HG02938 (cell line): Measurements from ENCODE around the gene EMC8.
"Not testable (repeated sequence)": the region's sequence is repeated elsewhere in the genome, so short reads cannot be mapped to it uniquely, and the experiment has no call there.

Experiments used
- ATAC-seq: cut with Tn5 transposase; IDR thresholded peaks from one replicate; pipeline ENCODE4 v1.9.1; 2021; ENCODE audit warnings: mild to moderate bottlenecking, moderate library complexity; ENCODE audit not compliant: unreplicated experiment

The EMC8 gene

DNA sequence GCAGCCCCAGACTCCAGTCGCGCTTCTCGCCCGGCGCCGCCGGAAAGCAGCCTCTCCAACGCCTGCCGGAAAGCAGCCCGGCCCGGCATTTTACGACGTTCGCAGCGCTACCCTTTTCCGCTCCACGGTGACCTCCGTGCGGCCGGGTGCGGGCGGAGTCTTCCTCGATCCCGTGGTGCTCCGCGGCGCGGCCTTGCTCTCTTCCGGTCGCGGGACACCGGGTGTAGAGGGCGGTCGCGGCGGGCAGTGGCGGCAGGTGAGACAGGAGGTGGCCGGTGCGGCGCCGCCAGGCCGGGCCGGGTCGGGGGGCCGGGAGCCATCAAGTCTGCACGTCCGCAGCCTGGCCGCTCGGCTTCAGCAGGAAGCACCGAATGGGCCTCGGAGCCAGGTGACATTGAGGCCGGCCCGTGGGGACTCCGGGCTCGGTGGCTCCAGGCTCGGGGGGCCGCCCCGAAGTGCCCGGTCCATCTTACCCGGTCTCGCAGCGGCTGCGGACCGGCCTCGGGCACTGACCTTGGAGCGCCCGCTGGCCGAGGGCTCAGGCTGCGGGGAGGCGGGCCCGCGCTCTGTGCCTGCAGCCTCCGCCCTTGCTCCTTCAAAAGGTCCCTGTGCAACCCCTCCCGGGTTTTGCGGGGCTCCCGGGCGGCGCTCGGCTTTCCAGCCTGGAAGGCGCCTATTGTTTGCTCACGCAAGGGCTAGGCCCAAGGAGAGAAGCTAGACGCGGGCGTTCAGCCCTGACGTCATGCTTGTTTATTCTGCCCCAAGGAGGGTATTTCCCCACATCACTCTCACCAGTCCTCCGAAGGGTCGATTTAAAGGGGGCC lies at the start of gene EMC8, which contains the start of gene COX4I1:
Gene EMC8 (minus strand): TSS at position 48 of the 824 bp plus-strand sequence. CDS start 249 bp downstream, outside the sequence.
Gene COX4I1 (plus strand): TSS at position 199 of the 824 bp plus-strand sequence. CDS start 1,511 bp downstream, outside the sequence.
- ATAC-seq = peak; percentile 67

DNA sequence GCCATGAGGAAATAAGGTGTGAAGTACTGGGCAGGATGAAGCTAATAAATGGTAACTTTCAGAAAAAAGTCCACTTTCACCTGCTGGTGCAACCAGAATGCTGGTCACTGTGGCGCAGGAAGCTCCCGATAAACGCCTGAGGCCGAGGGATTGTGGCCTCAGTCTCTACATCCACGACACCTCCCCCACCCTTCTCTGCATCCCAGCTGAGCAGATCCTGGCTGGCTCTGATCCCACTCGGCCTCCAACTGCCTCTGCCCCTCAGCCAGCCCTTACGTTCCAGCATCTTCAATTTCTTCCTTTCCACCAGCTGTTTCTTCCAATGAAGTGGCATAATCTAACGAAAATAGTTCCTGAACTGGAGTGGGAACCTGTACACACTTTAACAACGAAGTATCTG lies 49.6 kb upstream of the EMC8 start:
- no peak for ATAC-seq

DNA sequence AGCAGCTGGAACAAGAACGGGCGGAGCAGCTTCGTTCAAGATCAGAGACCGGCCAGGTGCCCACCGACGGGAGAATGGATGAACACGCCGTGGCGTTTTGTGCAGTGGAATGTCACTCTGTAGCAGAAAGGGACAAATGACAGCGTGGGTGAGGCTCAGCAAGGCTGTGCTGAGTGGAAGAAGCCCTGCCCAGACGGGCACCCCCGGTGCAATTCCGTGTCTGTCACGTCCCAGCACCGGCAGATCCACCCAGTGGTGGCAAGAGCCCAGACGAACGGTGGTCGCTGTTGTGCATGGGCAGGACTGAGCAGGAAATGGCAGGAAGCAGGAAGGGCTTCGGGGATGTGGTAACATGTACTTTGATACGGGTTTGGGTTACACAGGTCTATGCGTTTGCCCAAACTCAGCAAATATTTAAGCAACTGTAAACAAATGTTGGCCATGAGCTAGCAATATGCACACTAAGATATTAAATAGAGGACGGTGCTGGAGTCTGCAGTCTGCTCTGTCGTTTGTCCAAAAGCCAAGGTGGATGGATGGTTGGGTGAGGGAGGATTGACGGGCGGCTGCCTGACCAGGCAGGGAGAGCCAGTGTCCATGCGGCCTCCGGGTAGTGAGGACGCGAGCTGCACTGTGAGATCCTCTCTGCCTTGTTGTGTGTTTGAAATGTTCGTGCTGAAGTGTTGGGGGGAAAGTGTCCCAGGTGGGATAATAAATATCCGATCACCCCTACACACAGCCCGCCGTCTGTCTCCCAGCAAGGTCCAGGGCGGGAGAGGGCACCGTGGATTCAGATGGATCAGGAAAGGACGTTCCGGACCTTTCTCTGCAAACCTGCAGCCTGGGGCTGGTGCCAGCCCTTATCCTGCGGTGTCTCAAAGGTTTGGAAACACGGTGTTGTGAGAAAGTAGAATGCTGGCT lies 48.6 kb upstream of the EMC8 start:
- no peak for ATAC-seq

DNA sequence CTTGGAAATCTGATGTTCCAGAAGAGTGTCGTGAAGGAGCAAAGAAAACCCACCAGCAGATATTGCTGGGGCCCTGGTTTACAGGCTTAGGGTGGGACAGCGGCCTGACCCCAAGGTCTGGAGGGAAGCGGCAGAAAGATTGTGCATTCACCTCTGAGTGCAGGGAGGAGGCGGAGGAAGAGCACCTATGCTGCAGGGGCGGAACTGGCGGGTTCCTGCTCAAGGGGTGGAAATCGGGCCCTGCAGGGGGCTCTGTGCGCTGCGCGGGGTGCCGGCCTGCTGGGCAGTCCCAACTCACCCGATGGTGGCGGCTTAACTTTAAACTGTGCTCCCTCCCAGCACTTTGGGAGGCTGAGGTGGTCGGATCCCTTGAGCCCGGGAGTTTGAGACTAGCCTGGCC lies 47.7 kb upstream of the EMC8 start:
- ATAC-seq = no peak

DNA sequence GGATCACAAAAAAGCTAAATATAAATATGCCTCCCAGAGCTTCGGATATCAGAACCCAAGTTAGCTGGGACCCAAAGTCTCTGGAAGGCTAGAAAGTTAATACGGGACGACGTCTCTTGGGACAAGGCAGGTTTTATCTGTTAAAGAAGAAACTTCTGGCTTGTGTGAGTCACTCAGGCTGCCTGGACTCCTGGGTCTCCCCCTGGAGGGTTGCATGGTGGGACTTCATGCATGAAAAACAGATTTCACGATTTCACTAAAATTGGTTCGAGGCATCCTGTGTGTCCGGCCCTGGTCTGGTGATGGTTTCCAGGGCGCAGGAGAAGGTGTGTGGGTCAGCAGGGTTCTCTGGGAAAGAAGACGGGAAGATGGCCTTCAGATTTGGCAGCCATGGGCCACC lies 47.1 kb upstream of the EMC8 start:
- ATAC-seq = no peak

DNA sequence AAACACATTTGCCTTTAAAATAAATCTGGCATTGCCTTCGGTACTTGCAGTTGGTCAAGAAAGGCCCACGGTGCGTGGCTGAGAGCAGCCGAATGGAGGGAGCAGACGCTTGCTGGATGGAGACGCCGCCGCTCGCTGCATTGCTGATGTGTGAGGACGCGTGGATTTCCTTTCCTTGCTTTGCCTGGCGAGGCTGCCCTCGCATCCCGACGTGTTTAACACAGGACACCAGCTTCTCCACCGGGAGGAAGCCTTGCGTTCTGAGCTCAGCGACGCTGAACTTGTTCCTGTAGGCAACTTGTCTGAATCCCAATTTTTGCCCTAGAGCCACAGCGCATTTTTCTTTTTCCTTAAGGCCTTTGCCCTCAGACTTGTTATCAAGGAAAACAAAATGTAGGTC lies 45.9 kb upstream of the EMC8 start:
- no peak for ATAC-seq

DNA sequence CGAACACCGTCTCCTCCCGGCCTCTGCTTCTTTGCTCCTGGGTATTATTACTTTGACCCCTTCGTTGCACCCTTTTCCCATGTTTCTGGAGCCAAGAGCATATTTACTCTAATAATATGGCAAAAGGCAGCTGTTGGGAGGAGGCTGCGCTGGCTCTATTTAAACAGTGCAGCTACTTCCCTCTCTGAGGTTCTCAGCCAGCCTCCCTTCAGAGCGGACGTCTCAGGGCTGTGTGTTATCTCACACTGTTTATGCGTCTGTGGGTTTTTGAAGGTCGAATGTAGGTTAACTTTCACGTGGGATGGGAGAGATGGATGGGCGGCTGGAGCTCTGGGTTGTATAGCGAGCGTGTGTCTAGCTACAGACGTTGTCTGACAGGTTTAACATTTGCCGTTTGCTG lies 45.4 kb upstream of the EMC8 start:
- no peak for ATAC-seq

DNA sequence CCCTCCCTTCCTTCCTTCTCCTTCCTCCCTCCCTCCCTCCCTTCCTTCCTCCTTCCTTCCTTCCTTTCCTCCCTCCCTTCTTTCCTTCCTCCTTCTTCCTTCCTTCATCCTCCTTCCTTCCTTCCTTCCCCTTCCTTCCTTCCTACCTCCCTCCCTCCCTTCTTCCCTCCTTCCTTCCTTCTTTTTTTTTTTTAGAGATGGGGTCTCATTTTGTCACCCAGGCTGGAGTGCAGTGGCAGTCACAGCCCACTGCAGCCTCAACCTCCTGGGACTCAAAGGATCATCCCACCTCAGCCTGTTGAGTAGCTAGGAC lies 44.8 kb upstream of the EMC8 start:
- no peak for ATAC-seq

DNA sequence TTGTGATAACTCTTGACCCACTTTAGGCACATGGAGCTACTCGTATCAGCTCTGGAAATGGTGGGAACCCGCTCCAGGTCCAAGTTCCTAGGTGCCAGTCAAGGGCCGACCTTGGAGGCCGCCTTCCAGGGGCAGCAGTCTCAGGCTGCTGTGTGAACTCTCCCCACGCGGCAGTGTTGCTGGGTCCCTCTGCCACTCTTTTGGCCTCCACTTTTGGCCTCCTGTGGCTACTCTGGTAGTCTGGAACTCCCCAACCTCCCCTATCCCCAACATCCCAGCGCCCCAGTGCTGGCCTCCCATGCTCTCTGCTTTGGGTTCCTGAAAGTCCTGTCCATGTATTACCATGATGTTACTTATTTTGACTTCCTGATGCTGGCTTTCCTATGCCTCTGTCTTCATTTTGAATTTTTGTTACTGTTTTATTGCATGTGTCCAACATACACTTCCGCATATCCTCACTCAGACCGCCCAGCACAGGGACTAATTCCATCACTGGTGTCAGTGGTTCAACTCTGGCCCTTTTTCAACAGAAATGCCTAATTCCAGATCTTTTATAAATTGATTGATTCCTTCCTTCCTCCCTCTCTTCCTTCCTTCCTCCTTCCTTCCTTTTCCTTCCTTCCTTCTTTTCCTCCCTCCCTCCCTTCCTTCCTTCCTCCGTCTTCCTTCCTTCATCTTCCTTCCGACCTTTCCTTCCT lies 44.3 kb upstream of the EMC8 start:
- no peak for ATAC-seq

DNA sequence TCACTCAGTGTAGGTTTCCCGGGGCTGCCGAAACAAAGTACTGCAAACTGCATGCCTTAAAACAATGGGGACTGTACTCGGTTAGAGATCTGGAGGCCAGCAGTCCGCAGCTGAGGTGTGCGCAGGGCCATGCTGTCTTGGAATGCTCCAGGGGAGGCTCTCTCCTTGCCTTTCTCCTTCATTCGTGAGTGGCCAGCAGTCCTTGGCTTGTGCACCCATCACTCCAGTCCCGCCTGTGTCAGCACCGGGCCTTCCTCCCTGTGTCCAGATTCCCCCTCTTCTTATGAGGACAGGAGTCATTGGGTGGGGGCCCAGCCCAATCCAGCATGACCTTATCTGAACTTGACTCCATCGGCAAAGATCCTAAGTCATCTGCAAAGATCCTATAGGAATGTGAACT lies 43.5 kb upstream of the EMC8 start:
- ATAC-seq = no peak

DNA sequence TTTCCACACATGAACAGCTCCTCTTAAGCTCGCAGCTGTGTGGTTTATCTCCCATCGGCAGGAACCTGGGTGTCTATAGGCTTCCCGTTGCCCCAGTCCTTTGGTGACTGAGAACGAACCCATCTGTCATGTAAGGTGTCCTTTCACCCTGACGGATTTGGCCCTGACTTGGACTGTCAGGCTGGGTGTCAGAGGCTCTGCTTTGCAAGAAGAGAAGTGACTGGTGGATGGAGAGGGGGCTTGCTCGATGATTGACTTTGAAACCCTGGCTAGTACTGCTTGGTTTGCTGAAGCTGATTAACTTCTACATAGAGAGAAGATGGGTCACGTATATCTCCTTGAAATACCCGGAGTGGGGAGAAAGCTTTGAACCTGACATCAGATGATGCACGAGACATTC lies 43.1 kb upstream of the EMC8 start:
- no peak for ATAC-seq

DNA sequence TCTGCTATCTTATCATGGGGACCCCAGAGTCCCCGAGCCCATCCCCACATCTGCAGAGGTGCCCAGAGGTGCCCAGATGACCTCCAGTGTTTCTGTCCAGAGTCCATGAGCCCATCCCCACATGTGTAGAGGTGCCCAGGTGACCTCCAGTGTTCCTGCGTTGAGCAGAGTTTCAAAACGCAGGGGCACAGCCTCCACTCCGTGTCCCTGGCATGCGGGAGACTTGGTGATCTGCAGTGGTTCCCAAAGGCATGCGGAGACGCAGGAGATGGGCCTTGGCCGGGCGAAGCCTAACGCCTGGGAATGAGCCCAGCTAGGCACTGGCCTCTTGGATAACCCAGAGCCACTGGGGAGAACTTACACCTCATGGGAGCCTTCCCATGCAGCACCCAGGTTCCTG lies 41.5 kb upstream of the EMC8 start:
- ATAC-seq = no peak

DNA sequence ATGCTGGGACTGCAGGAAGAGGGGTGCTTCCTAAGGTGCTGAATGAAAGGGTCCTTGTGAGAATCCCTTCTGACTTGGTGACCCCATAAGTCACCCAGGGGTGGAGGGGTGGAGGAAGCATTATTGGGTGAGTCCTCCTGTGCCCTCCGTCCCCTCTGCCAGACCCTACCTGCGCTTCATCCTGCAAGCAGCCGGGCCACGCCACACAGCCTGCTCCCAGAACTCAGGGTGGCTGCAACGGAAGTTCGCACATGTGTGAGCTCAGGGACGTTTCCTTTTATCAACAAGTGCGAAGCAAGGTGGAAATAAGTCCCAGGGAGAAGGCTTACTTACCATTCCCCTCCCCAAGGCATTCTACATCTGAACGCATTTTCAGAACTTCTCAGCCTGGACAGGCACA lies 41.1 kb upstream of the EMC8 start:
- no peak for ATAC-seq

DNA sequence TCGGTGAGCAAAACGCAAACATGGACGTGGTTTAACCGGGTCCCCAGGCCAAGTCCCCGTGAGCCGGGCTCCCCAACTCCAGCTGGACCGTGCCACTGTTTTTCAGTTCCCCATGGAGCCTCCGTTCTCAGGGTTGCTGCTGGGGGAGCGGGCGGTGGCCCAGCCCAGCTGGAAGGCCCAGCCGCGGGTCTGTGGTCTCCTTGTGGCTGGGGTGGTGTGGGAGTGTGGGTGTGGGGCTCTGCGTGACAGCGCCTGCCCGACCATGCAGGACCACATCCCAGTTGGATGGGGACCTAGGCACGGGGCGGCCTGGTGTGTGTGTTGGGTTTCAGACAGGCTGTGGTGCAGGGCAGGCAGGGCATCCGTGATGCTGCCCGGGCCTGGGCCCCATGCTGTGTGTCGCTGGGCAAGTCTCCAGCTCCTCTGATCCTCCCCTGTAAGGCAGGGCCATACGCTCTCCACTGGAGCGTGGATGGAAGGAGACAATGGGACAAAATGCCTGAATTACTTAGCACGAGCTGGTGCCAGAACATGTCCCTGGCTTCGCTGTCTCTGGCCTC lies 40.4 kb upstream of the EMC8 start:
- ATAC-seq = no peak

DNA sequence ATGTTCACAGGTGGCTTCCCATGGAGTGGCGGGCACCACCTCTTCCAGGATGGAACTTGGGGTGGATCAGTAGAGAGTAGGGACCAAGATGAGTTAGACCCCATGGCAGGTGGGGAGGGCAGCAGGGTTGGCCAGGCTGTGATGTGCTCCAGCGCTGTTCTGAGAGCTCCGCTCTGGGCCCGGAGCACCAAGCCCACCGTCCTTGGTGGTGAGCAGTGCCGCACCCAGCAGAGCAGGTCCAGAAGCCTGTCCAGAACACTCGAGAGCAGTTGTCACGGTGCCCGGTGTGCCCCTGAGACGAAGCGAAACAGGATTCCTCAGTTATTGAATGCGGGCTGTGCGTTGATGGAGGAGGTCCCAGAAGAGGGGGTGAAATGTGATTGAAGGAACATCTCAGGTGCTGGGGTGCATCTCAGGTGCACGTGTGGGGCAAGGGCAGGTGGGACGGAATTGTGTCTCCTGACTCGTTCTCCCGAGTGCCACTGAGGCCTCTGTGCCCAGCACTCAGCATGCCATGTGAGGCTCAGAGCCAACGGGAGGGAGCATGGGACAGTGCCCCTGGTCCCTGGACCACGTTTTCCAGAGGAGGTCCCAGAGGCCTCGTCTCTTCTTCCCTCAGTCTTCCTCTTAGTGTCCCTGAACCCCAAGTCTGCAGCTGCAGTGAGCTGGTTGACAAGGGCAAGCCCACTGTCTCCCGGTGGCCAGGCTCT lies 39.7 kb upstream of the EMC8 start:
- no peak for ATAC-seq

DNA sequence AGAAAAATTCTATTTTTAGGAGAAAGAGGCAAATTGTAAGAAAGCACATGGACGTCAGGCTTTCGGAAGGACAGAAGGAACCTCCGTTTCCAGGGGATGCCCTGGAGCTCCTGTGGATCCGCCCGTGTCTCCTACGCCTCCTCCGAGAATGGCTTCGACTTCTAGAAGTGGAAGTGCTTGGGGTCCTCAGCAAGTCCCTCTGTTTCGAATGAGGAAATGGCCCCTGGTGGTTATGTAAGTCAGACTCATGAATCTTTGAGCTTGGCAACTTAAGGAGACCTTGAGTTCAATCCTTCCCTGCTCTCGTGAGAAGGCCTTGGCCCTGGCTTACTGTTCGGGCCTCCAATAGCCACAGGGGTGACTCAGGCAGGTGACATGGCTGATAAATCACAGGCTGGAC lies 39.0 kb upstream of the EMC8 start:
- ATAC-seq = no peak

DNA sequence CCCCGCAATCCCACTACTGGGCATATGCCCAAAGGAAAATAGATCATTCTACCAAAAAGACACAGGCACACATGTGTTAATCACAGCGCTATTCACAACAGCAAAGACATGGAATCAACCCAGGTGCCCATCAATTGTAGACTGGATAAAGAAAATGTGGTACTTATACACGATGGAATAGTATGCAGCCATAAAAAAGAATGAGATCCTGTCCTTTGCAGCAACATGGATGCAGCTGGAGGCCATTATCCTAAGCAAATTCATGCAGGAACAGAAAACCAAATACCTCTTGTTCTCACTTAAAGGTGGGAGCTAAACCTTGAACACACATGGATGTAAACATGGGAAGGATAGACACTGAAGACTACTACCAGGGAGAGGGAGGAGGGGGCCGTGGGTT lies 38.3 kb upstream of the EMC8 start:
- not testable (repeated sequence) for ATAC-seq

DNA sequence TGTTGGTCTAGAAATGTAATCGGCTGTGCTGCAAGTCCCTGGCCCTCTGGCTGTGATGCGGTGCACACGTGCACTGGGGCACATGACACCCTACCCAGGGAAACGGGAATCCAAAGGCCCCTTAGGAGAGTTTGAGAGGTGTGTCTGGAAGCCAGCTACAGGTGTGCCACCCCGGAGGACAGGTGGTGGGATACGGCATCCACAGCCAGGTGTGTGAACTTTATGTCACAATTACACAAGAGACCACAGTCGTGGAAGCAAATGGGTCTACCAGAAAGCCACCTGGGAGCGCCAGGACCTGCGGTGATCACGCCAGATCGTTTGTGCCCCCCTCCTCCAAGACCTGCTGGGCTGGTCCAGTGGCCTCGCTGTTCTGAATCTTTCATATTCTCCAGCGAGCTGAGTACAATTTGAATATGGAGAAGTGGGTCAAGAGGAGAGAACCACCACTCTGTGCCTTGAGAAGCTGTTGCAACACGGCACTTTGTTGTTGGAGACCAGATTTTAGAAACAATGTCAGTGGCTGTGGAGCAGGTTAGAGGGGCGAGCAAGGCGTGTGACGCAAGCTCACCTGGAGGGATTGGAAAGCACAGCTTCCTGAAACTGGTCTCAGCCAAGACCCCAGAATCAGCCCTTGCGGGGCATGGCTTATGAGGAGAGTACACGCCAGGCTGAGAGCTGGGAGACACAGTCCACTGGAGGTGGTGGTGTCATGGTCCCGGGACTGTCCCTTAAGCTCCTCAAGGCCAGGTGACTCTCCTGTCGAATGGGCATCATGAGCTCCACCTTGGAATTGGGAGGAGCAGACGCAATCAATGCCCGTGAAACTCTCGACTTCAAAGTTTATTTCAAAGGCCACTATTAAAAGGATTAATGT lies 37.6 kb upstream of the EMC8 start:
- no peak for ATAC-seq

DNA sequence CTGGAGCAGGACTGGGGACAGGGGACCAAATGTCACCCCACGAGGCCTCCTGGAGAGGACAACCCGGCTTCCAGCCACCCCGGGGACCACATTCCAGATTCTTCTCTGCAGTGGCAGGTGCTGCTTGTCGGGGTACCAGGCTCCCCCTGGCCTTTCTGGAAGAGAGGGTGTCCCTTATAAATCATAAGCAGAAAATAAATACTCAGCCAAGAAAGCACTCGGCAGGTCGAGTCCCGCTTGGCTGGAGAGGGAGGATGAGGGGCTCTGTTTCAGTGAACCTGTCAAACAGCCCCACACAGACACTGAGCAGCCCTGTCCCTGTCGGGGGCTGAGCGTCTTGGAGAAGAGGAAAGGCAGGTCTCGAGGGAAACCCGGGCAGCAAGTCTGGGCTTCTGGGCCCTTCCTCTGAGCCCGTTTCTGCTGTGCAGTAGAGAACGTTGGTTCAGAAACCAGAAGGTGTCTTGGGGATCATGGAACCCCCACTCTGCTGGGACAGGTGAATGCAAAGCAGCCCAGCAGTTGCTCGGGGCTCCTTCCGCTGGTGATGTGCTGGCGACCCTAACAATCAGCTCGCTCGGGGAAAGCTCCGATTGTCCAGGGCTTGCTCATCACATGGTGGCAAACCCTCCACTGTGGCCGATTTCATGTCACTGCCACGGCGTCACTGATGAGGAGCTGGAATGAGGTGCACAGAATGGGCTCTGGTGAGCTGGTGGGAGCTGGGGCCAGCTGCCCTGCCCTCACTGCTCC lies 36.8 kb upstream of the EMC8 start:
- ATAC-seq = no peak
